HepG2 (cell line): ENCODE measurements around the gene C2. TPM values are rescaled to one million over a fixed set of nuclear protein-coding genes. Genes with fewer than 3 reads are reported as not detected.
A peak's percentile ranks its signal among the peaks of the same experiment; 100 is the strongest.

Experiments
- ATAC-seq: fragments of 200-7000 bp; cut with Tn5 transposase; 3 replicates; pipeline ENCODE4 v1.9.1; 2020; ENCODE audit warnings: mild to moderate bottlenecking, moderate library complexity
- BruUV-seq: library from RNA; stranded (reverse); fragments of 400-500 nt; replicated peaks from 2 replicates; lab custom pipeline; 2021; lab: Mats Ljungman, UMichigan
- CTCF ChIA-PET: fragments of 300-600 bp; formaldehyde crosslinking; extraction: SDS; loops from one replicate; lab custom pipeline; 2021; ENCODE audit warnings: low total read pairs, inconsistent platforms, low intra/inter-chr PET ratio; lab: Yijun Ruan, JAX
- POLR2A ChIA-PET: fragments of 350-600 bp; sonication (Branson Sonifier 250); formaldehyde crosslinking; loops from one replicate; lab custom pipeline; 2020; ENCODE audit warnings: antibody characterized with exemption, inconsistent platforms; lab: Yijun Ruan, JAX
- DNase-seq: peaks from one replicate; pipeline ENCODE4 v3.0.0-alpha.2; 2015; ENCODE audit warnings: low spot score
- FAIRE-seq: peaks from 3 replicates; lab custom pipeline; 2011; peaks lifted over from hg19 to GRCh38; lab: Jason Lieb, UNC
- H2AFZ ChIP-seq: one replicate; pipeline ENCODE4 v1.6.1; 2011; ENCODE audit warnings: low read length, inconsistent platforms
- H3K27ac ChIP-seq: fragments of 300-600 bp; 3 replicates; pipeline ENCODE4 v1.8.0; 2011; ENCODE audit warnings: mixed run types, mild to moderate bottlenecking, mixed read lengths, low read length, inconsistent platforms; ENCODE audit not compliant: insufficient read depth; ENCODE audit errors: extremely low read length
- H3K27me3 ChIP-seq, 2 experiments: fragments of 200-600 bp in 1 of 2; 2 replicates in 1 of 2; 3 replicates in 1 of 2; pipeline versions ENCODE4 v1.6.0 to v1.8.0; 2011; ENCODE audit warnings: low read length in 2 of 2, mild to moderate bottlenecking in 2 of 2, moderate library complexity in 2 of 2, inconsistent platforms in 1 of 2; ENCODE audit not compliant: insufficient read depth in 2 of 2, control insufficient read depth in 1 of 2
- H3K36me3 ChIP-seq, 2 experiments: fragments of 200-600 bp in 1 of 2; replicated peaks in 1 of 2; 2 replicates in 1 of 2; 3 replicates in 1 of 2; pipeline versions ENCODE4 v1.5.1 to v1.8.0; 2011; ENCODE audit warnings: low read length in 2 of 2, inconsistent platforms in 1 of 2; ENCODE audit not compliant: insufficient read depth in 2 of 2, control insufficient read depth in 1 of 2
- H3K4me1 ChIP-seq: 2 replicates; pipeline ENCODE4 v1.5.1; 2012; ENCODE audit warnings: low read length, inconsistent platforms; ENCODE audit not compliant: insufficient read depth
- H3K4me2 ChIP-seq: 2 replicates; pipeline ENCODE4 v1.6.0; 2011; ENCODE audit warnings: low read depth, low read length, inconsistent platforms
- H3K4me3 ChIP-seq, 3 experiments: fragments of 200-600 bp in 1 of 3; sonication (generic), shearing (Covaris generic) in 1 of 3; replicated peaks in 1 of 3; 2 replicates each; pipeline ENCODE4 v1.5.1; 2011 to 2016; ENCODE audit warnings: low read length in 3 of 3, inconsistent platforms in 2 of 3, low read depth in 2 of 3, mild to moderate bottlenecking in 2 of 3, control low read depth in 1 of 3, mixed read lengths in 1 of 3; ENCODE audit not compliant: insufficient read depth in 1 of 3
- H3K79me2 ChIP-seq: one replicate; pipeline ENCODE4 v1.6.1; 2011; ENCODE audit warnings: low read length, inconsistent platforms; ENCODE audit not compliant: insufficient read depth
- H3K9ac ChIP-seq: 2 replicates; pipeline ENCODE4 v1.6.0; 2011; ENCODE audit warnings: mild to moderate bottlenecking, low read depth, low read length, inconsistent platforms; ENCODE audit not compliant: insufficient read depth
- H3K9me3 ChIP-seq: 2 replicates; pipeline ENCODE4 v1.5.1; 2012; ENCODE audit warnings: mild to moderate bottlenecking, low read length
- H4K20me1 ChIP-seq: 2 replicates; pipeline ENCODE4 v1.6.0; 2011; ENCODE audit warnings: inconsistent platforms, mild to moderate bottlenecking, low read length, moderate library complexity; ENCODE audit not compliant: insufficient read depth
- FOXM1 ChIP-seq: sonication (generic); formaldehyde crosslinking; IDR thresholded peaks from 2 replicates; pipeline ENCODE4 v1.5.0; 2020; ENCODE audit warnings: missing genetic modification reagents
- GTF3A ChIP-seq: sonication (generic); formaldehyde crosslinking; conservative IDR thresholded peaks from 2 replicates; pipeline ENCODE4 v1.4.0; 2020; ENCODE audit warnings: mild to moderate bottlenecking, missing genetic modification reagents
- ISX ChIP-seq: sonication (generic); formaldehyde crosslinking; conservative IDR thresholded peaks from 2 replicates; pipeline ENCODE4 v1.5.0; 2020; ENCODE audit warnings: missing genetic modification reagents
- POLR2A ChIP-seq, 2 experiments: IDR thresholded peaks; 2 replicates each; pipeline ENCODE4 v1.6.1; 2011; ENCODE audit warnings: low read depth in 2 of 2, low read length in 2 of 2, mild to moderate bottlenecking in 1 of 2, moderate library complexity in 1 of 2; ENCODE audit not compliant: insufficient read depth in 1 of 2
- TP53 ChIP-seq: sonication (generic); formaldehyde crosslinking; conservative IDR thresholded peaks from 2 replicates; pipeline ENCODE4 v1.4.0; 2020; ENCODE audit warnings: missing genetic modification reagents
- ZBTB1 ChIP-seq: sonication (generic); formaldehyde crosslinking; IDR thresholded peaks from 2 replicates; pipeline ENCODE4 v1.4.0; 2020; ENCODE audit warnings: missing genetic modification reagents, borderline replicate concordance
- ZBTB3 ChIP-seq: sonication (generic); formaldehyde crosslinking; IDR thresholded peaks from 2 replicates; pipeline ENCODE4 v1.4.0; 2020; ENCODE audit warnings: low read depth, mild to moderate bottlenecking, moderate library complexity, missing genetic modification reagents, borderline replicate concordance
- ZNF18 ChIP-seq: sonication (generic); formaldehyde crosslinking; IDR thresholded peaks from 2 replicates; pipeline ENCODE4 v1.8.0; 2022; ENCODE audit warnings: mild to moderate bottlenecking, missing genetic modification reagents; ENCODE audit not compliant: insufficient replicate concordance
- WGBS: methylation state at CpG from one replicate; pipeline ENCODE4 v1.1.6; 2017; ENCODE audit warnings: low lambda C conversion rate; 5-methylcytosine and 5-hydroxymethylcytosine counted together
- in situ Hi-C: cut with HindIII; loops from 2 replicates; pipeline ENCODE4 v1.10.0; 2017; ENCODE audit warnings: low pct_unique_long_range_greater_than_20kb; ENCODE audit not compliant: extremely low pct_ligation_motif_present
- intact Hi-C: fragments of 100-400 bp; cut with micrococcal nuclease; formaldehyde crosslinking; loops from one replicate; pipeline ENCODE4 v1.10.0; 2022; ENCODE audit not compliant: unreplicated experiment
- polyA plus RNA-seq, 8 experiments: library from polyadenylated mRNA; depleted of rRNA in 3 of 8; stranded (reverse) in 7 of 8; unstranded in 1 of 8; fragments of >200 nt; fragmentation: Illumina TruSeq in 4 of 8; extraction: Trizol in 4 of 8; gene quantifications; 2 replicates each; pipeline versions ENCODE4 v1.2.1 to v1.2.3, GENCODE V29; 2011 to 2016; ENCODE audit warnings: low read depth in 4 of 8, missing spikeins in 1 of 8, mixed read lengths in 1 of 8; ENCODE audit not compliant: insufficient read depth in 1 of 8
- total RNA-seq, 5 experiments: library from RNA; depleted of rRNA; stranded (reverse); fragments of >200 nt; fragmentation: Illumina TruSeq; extraction: Trizol; gene quantifications; 2 replicates each; pipeline ENCODE4 v1.2.3, GENCODE V29; 2016; ENCODE audit warnings: low read depth in 1 of 5

C2 gene
- total and polyA plus RNA-seq, 2 of the 13 experiments (the other 11 are each of a cell fraction or from before 2014, with no cell fraction given), result 165 to 307 TPM

GRCh38 chr6:31882344-31882743, 45.2 kb upstream of the C2 start (continued):
- TF ChIP-seq ZNF18, result no peak
- TF ChIP-seq ZBTB1 (CRISPR knock-in tag), result no peak

- H3K4me3 ChIP-seq, result no peak overlapping the region
- ATAC-seq (no peak), DNase-seq (no peak), FAIRE-seq (no peak)
- POLR2A ChIA-PET, result interaction anchor here (1.0 to 1.5 kb wide), 4 partner anchors 8 to 47 kb away, joined by 3 to 5 read pairs (median 4); partner anchors contain the start of genes NEU1 and ZBTB12
- no peaks in the 10 kb centered on the region for H3K9me3 ChIP-seq
- peaks cover under 1% of the 10 kb centered on the region; the same call in 1 of the 2 replicates for H3K4me1 ChIP-seq
- H3K9ac ChIP-seq, result no peak overlapping the region
- intact Hi-C loops, result no loop called here
- in situ Hi-C loops, result no loop called here
- no peaks in the 10 kb centered on the region for H4K20me1 ChIP-seq
- no peak overlapping the region for H2AFZ ChIP-seq
- CTCF ChIA-PET, result no interaction called here
- no peaks in the 10 kb centered on the region for H3K79me2 ChIP-seq
- BruUV-seq, result no TSS peak
- no peak for TF ChIP-seq FOXM1 (CRISPR knock-in tag)
- TF ChIP-seq GTF3A (CRISPR knock-in tag), result no peak
- TF ChIP-seq POLR2A (IDR thresholded peaks at IDR 0.05; ENCODE audit: insufficient read depth in 1 of 2, low read depth in 2 of 2, low read length in 2 of 2), result 0 out of 4 replicates have a peak, but pooled peaks of 1 of the 2 experiments have one; percentile 4
- TF ChIP-seq ISX (CRISPR knock-in tag), result no peak
- no peak for TF ChIP-seq TP53 (CRISPR knock-in tag)
- TF ChIP-seq ZBTB3, result no peak
- H3K4me2 ChIP-seq, result no peak overlapping the region
- 97% methylated on average over 12 of the region's 12 CpGs for WGBS
- no peaks in the 10 kb centered on the region for H3K27me3 ChIP-seq
- peaks cover 54 to 85% of the 10 kb centered on the region in 2 experiments for H3K36me3 ChIP-seq
- no peak overlapping the region for H3K27ac ChIP-seq
Observed at GRCh38 chr6:31883676-31884075, 43.8 kb upstream of the C2 start.
